CD4-positive, CD25-positive, alpha-beta regulatory T cell (primary cell): ENCODE data around the gene CABP7. TPM values are rescaled to one million over a fixed set of nuclear protein-coding genes. Genes with fewer than 3 reads are reported as not detected.
A peak's percentile ranks its signal among the peaks of the same experiment; 100 is the strongest.

Source experiments
- ATAC-seq, 2 donors: fragments of 150-1000 bp; cut with Tn5 transposase; one replicate each; pipeline ENCODE4 v1.10.0; 2021; ENCODE audit warnings: low read depth in 2 of 2, moderate number of reproducible peaks in 2 of 2, moderate library complexity in 1 of 2
- DNase-seq, 3 donors: peaks; one replicate each; pipeline versions ENCODE4 v3.0.0 to v3.0.0-alpha.2; 2012 to 2022; ENCODE audit warnings: mixed read lengths in 1 of 3
- H3K27ac ChIP-seq: one replicate; pipeline ENCODE4 v1.7.0; 2013; ENCODE audit warnings: mild to moderate bottlenecking, low read length; ENCODE audit not compliant: insufficient read depth, poor library complexity, severe bottlenecking
- H3K27me3 ChIP-seq: one replicate; pipeline ENCODE4 v1.7.0; 2013; ENCODE audit warnings: low read length; ENCODE audit not compliant: control insufficient read depth, insufficient read depth
- H3K36me3 ChIP-seq: one replicate; pipeline ENCODE4 v1.7.0; 2013; ENCODE audit warnings: mild to moderate bottlenecking, low read length, moderate library complexity; ENCODE audit not compliant: control insufficient read depth, insufficient read depth
- H3K4me1 ChIP-seq: 2 replicates; pipeline ENCODE4 v1.7.0; 2013; ENCODE audit warnings: mild to moderate bottlenecking, low read length; ENCODE audit not compliant: insufficient read depth, control insufficient read depth, poor library complexity, severe bottlenecking
- H3K4me3 ChIP-seq: one replicate; pipeline ENCODE4 v1.7.0; 2013; ENCODE audit warnings: low read depth, mild to moderate bottlenecking, low read length, moderate library complexity
- H3K9me3 ChIP-seq, 2 experiments: 1 replicate in 1 of 2; 2 replicates in 1 of 2; pipeline ENCODE4 v1.7.0; 2013; ENCODE audit warnings: low read length in 2 of 2, mild to moderate bottlenecking in 1 of 2, moderate library complexity in 1 of 2; ENCODE audit not compliant: control insufficient read depth in 2 of 2
- H3K27ac Mint-ChIP-seq, 3 donors: one replicate each; pipeline ENCODE4 v1.8.0; 2020 to 2022; ENCODE audit warnings: mild to moderate bottlenecking in 3 of 3, mixed read lengths in 3 of 3, moderate library complexity in 2 of 3
- H3K27me3 Mint-ChIP-seq: one replicate; pipeline ENCODE4 v1.8.0; 2022; ENCODE audit warnings: mild to moderate bottlenecking, mixed read lengths
- H3K36me3 Mint-ChIP-seq: one replicate; pipeline ENCODE4 v1.8.0; 2020; ENCODE audit warnings: mixed read lengths
- H3K4me1 Mint-ChIP-seq, 4 donors: one replicate each; pipeline ENCODE4 v1.8.0; 2020 to 2022; ENCODE audit warnings: mixed read lengths in 4 of 4, mild to moderate bottlenecking in 1 of 4
- H3K4me3 Mint-ChIP-seq, 4 donors: one replicate each; pipeline ENCODE4 v1.8.0; 2020 to 2022; ENCODE audit warnings: mild to moderate bottlenecking in 4 of 4, mixed read lengths in 4 of 4, moderate library complexity in 3 of 4
- H3K9me3 Mint-ChIP-seq, 7 donors: one replicate each; pipeline ENCODE4 v1.8.0; 2020 to 2022; ENCODE audit warnings: mixed read lengths in 7 of 7, mild to moderate bottlenecking in 3 of 7, moderate library complexity in 2 of 7
- polyA plus RNA-seq, 4 donors: library from polyadenylated mRNA; unstranded; fragments of 300-500 nt; fragmentation: Illumina TruSeq; gene quantifications; one replicate each; pipeline ENCODE4 v1.2.3, GENCODE V29; 2021
- total RNA-seq: library from RNA; stranded (reverse); gene quantifications from one replicate; pipeline ENCODE4 v1.2.3, GENCODE V29; 2022

The CABP7 gene
- total and polyA plus RNA-seq, 5 donors from 2014 or later, result 0.11 to 0.35 (median 0.19) TPM

DNA sequence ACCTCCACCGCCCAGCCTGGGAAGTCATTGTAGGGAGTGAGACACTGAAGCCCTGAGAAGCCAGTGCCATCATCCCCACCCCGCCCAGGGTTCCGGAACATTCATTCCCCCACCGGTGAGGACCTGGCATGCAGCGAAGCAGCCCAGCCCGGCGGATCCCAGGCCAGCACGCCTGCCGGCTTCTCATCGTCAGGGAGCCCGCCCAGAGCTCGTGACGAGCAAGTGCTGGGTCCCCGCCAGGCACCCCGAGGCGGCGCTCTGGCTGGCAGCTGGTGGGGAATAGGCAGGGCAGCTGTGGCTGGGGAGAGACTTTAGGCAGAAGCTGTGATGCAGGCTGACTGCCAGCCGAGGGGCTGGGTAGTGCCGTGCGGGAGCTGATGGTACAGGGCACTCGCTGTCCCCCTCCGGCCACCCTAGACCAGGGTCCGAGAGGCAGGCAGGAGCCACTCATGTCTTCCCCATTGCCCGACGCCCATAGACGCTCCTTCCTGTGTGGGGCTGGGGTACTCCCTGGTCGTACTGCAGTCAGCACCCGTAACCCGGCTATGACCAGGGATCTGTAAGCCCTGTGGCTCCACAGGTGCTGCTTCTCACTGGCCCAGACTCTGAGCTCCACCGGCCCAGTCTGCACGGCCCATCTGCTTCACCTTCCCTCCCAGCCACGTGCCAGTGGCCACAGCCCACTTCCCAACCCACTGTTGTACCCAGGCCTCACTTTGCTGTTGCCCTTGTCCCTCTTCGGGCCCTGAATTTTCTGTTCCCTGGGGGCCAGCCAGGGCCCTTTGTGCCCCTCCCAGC is 24.5 kb upstream of the CABP7 start:
- Mint-ChIP-seq H3K36me3 (peaks cover 22% of the 10 kb centered on the region), H3K27me3 (no peaks in the 10 kb centered on the region), H3K4me3 (no peak overlapping the region), H3K9me3 (no peaks in the 10 kb centered on the region), H3K4me1 (peaks cover 0 to 6% (median 2%) of the 10 kb centered on the region in 4 donors), H3K27ac (peak overlapping the region in 1 of 3 donors; percentile 49)
- H3K27ac ChIP-seq, result no peak overlapping the region
- DNase-seq (no peak), ATAC-seq (peak in 1 of 2 donors; percentile 6)
- no peaks in the 10 kb centered on the region for H3K9me3 ChIP-seq
- peaks cover 29% of the 10 kb centered on the region for H3K36me3 ChIP-seq
- no peaks in the 10 kb centered on the region for H3K27me3 ChIP-seq
- no peak overlapping the region for H3K4me3 ChIP-seq
- no peaks in the 10 kb centered on the region for H3K4me1 ChIP-seq

GRCh38 chr22:29697853-29698598 is 21.8 kb upstream of the CABP7 start:
- H3K36me3 Mint-ChIP-seq, result peaks cover 22% of the 10 kb centered on the region
- H3K4me1 Mint-ChIP-seq, result peaks cover 3 to 22% (median 9%) of the 10 kb centered on the region in 4 donors
- no peak overlapping the region for H3K27ac ChIP-seq
- peak overlapping the region in 2 of 3 donors; percentile 26 to 76 for H3K27ac Mint-ChIP-seq
- H3K9me3 Mint-ChIP-seq, result no peaks in the 10 kb centered on the region
- no peak overlapping the region for H3K4me3 Mint-ChIP-seq
- ATAC-seq (no peak), DNase-seq (no peak)
- H3K4me1 ChIP-seq, result peaks cover 17% of the 10 kb centered on the region
- peaks cover 23% of the 10 kb centered on the region for H3K36me3 ChIP-seq
- H3K27me3 ChIP-seq, result no peaks in the 10 kb centered on the region
- no peaks in the 10 kb centered on the region for H3K9me3 ChIP-seq
- no peak overlapping the region for H3K4me3 ChIP-seq
- H3K27me3 Mint-ChIP-seq, result no peaks in the 10 kb centered on the region

- H3K9me3 ChIP-seq, result no peaks in the 10 kb centered on the region
- no peaks in the 10 kb centered on the region for H3K9me3 Mint-ChIP-seq
- H3K36me3 Mint-ChIP-seq, result peaks cover 12% of the 10 kb centered on the region
- DNase-seq (no peak), ATAC-seq (no peak)
- no peaks in the 10 kb centered on the region for H3K27me3 Mint-ChIP-seq
- no peak overlapping the region for H3K4me3 Mint-ChIP-seq
- H3K4me3 ChIP-seq, result no peak overlapping the region
- no peaks in the 10 kb centered on the region for H3K27me3 ChIP-seq
- H3K27ac Mint-ChIP-seq, result peak overlapping the region; percentile 78 to 91 (median 79)
- H3K4me1 Mint-ChIP-seq, result peaks cover 3 to 24% (median 9%) of the 10 kb centered on the region in 4 donors
- no peak overlapping the region for H3K27ac ChIP-seq
- peaks cover 7% of the 10 kb centered on the region for H3K36me3 ChIP-seq
- peaks cover 17% of the 10 kb centered on the region for H3K4me1 ChIP-seq
Observed at GRCh38 chr22:29700206-29700899, 19.4 kb upstream of the CABP7 start.

DNA sequence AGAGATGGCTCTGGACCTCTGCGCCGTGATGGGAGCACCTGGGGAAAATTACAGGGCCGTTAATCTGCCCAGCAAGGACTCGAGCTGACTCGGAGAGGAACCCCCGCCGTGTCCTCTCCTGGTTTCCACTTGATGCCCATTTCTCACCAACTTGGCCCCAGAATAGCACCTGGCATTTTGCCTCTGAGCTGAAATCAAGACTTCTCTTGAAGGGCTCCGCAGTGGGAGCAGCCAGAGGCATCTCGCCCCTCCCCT is 19.0 kb upstream of the CABP7 start:
- H3K9me3 Mint-ChIP-seq, result no peaks in the 10 kb centered on the region
- peak overlapping the region; percentile 78 to 95 (median 79) for H3K27ac Mint-ChIP-seq
- no peak overlapping the region for H3K4me3 Mint-ChIP-seq
- no peak overlapping the region for H3K4me3 ChIP-seq
- H3K4me1 ChIP-seq, result peaks cover 17% of the 10 kb centered on the region
- peaks cover 7% of the 10 kb centered on the region for H3K36me3 Mint-ChIP-seq
- DNase-seq, result no peak
- peaks cover 3 to 24% (median 9%) of the 10 kb centered on the region in 4 donors for H3K4me1 Mint-ChIP-seq
- H3K27me3 Mint-ChIP-seq, result no peaks in the 10 kb centered on the region
- no peaks in the 10 kb centered on the region for H3K27me3 ChIP-seq
- H3K36me3 ChIP-seq, result peaks cover 7% of the 10 kb centered on the region
- ATAC-seq, result no peak
- H3K27ac ChIP-seq, result no peak overlapping the region
- no peaks in the 10 kb centered on the region for H3K9me3 ChIP-seq

GRCh38 chr22:29701155-29701999 is 18.4 kb upstream of the CABP7 start:
- no peaks in the 10 kb centered on the region for H3K27me3 Mint-ChIP-seq
- H3K36me3 Mint-ChIP-seq, result peaks cover 2% of the 10 kb centered on the region
- peaks cover 3 to 24% (median 9%) of the 10 kb centered on the region in 4 donors for H3K4me1 Mint-ChIP-seq
- H3K27me3 ChIP-seq, result no peaks in the 10 kb centered on the region
- peak in 2 of 3 donors; percentile 34 to 96 for DNase-seq
- H3K9me3 Mint-ChIP-seq, result no peaks in the 10 kb centered on the region
- peaks cover 17% of the 10 kb centered on the region for H3K4me1 ChIP-seq
- H3K36me3 ChIP-seq, result peaks cover 7% of the 10 kb centered on the region
- peak overlapping the region; percentile 79 to 95 (median 90) for H3K27ac Mint-ChIP-seq
- H3K9me3 ChIP-seq, result no peaks in the 10 kb centered on the region
- peak overlapping the region in 2 of 4 donors; percentile 8 to 50 for H3K4me3 Mint-ChIP-seq
- ATAC-seq, result peak; percentile 85 to 86
- H3K27ac ChIP-seq, result no peak overlapping the region
- H3K4me3 ChIP-seq, result no peak overlapping the region

DNA sequence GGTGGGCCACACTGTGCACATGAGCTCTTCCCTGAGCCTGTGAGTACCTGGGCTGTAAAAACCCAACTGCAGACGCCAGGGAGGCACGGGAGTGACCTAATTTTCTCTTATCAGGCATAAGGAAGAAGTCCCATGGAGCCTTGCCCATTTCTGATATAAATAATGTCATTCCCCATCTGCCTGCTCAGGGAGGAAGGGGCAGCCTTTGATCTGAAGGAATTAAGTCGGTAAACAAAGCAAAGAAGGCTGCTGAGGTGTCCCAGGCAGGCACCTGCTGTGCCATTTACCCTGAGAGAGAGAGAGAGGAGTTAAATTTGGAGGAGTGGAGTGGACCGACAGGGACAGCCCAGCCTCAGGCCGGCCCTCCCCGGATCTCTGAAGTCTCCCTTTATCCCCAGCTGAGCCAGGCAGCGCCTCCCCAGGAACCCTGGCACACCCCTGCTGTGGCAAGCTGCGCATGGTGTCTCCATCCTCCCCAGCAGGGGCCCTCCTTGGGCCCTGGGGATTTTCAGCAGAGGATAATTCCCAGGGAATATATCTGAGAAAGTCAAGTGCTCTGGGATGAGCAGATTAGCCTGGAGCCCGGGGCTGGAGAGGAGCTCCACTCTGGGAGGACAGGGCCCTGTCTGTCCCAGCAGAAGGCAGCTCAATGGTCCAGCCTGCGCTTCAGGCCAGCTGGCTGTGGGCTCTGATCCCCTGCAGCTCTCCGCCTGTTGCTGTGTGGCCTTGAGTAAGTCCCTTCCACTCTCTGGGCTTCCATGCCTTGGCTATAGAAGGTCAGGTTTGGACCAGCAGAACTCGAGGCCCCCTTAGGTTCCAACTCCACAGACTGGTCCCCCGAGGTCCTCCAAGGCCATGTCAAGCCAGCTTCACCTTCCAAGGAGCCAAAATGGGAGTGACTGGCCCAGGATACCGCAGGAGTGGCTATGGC is 17.5 kb upstream of the CABP7 start:
- Mint-ChIP-seq H3K9me3 (no peaks in the 10 kb centered on the region), H3K4me1 (peaks cover 3 to 24% (median 9%) of the 10 kb centered on the region in 4 donors), H3K27ac (peak overlapping the region; percentile 79 to 95 (median 90)), H3K4me3 (no peak overlapping the region), H3K36me3 (no peaks in the 10 kb centered on the region), H3K27me3 (no peaks in the 10 kb centered on the region)
- DNase-seq (peak in 1 of 3 donors; percentile 17), ATAC-seq (no peak)
- no peaks in the 10 kb centered on the region for H3K9me3 ChIP-seq
- peaks cover 17% of the 10 kb centered on the region for H3K4me1 ChIP-seq
- no peak overlapping the region for H3K27ac ChIP-seq
- H3K36me3 ChIP-seq, result peaks cover 3% of the 10 kb centered on the region
- H3K27me3 ChIP-seq, result no peaks in the 10 kb centered on the region
- no peak overlapping the region for H3K4me3 ChIP-seq
